OCI-LY1 (cell line): Measurements from ENCODE around the gene EBLN1.

ENCODE experiments used
- H2AFZ ChIP-seq: fragments of 200-600 bp; sonication (generic), shearing (Covaris generic); 2 replicates; pipeline ENCODE4 v1.6.0; 2014; ENCODE audit warnings: antibody characterized with exemption, mild to moderate bottlenecking, low read length
- H3F3A ChIP-seq: fragments of 200-600 bp; sonication (generic), shearing (Covaris generic); 2 replicates; pipeline ENCODE4 v1.6.0; 2014; ENCODE audit warnings: mild to moderate bottlenecking, antibody characterized with exemption, low read length, moderate library complexity; ENCODE audit not compliant: insufficient read depth
- H3K27ac ChIP-seq: fragments of 200-600 bp; sonication (generic); 2 replicates; pipeline ENCODE4 v1.5.1; 2014; ENCODE audit warnings: low read length, mixed run types, mild to moderate bottlenecking, low read depth; ENCODE audit not compliant: poor library complexity, severe bottlenecking
- H3K27me3 ChIP-seq: fragments of 200-600 bp; sonication (generic); 2 replicates; pipeline ENCODE4 v1.6.0; 2014; ENCODE audit warnings: antibody characterized with exemption, mild to moderate bottlenecking, low read length, moderate library complexity; ENCODE audit not compliant: insufficient read depth
- H3K36me3 ChIP-seq: fragments of 200-600 bp; sonication (generic); 2 replicates; pipeline ENCODE4 v1.6.1; 2014; ENCODE audit warnings: mild to moderate bottlenecking, antibody characterized with exemption, low read length, moderate library complexity, mixed read lengths; ENCODE audit not compliant: insufficient read depth
- H3K4me1 ChIP-seq: fragments of 200-600 bp; sonication (generic); 2 replicates; pipeline ENCODE4 v1.5.1; 2014; ENCODE audit warnings: mild to moderate bottlenecking, low read length, moderate library complexity; ENCODE audit not compliant: insufficient read depth, severe bottlenecking
- H3K4me2 ChIP-seq: fragments of 200-600 bp; sonication (generic), shearing (Covaris generic); 2 replicates; pipeline ENCODE4 v1.6.1; 2014; ENCODE audit warnings: low read length
- H3K4me3 ChIP-seq: fragments of 200-600 bp; sonication (generic); 2 replicates; pipeline ENCODE4 v1.5.1; 2014; ENCODE audit warnings: low read length, low read depth, mild to moderate bottlenecking, mixed read lengths; ENCODE audit not compliant: poor library complexity, severe bottlenecking
- H3K79me2 ChIP-seq: fragments of 200-600 bp; shearing (Covaris generic); 2 replicates; pipeline ENCODE4 v1.6.1; 2016; ENCODE audit warnings: mixed run types, low read length, mixed read lengths; ENCODE audit not compliant: insufficient read depth
- H3K9ac ChIP-seq: fragments of 200-600 bp; sonication (generic), shearing (Covaris generic); 2 replicates; pipeline ENCODE4 v1.6.1; 2014; ENCODE audit warnings: mild to moderate bottlenecking, low read length, mixed read lengths
- H3K9me2 ChIP-seq: fragments of 200-600 bp; sonication (generic), shearing (Covaris generic); 2 replicates; pipeline ENCODE4 v1.6.1; 2014; ENCODE audit warnings: low read depth, mild to moderate bottlenecking, low read length, mixed read lengths
- H3K9me3 ChIP-seq: fragments of 200-600 bp; shearing (Covaris generic); 2 replicates; pipeline ENCODE4 v1.6.1; 2014; ENCODE audit warnings: low read length, mixed read lengths
- H4K20me1 ChIP-seq: fragments of 200-600 bp; sonication (generic), shearing (Covaris generic); 2 replicates; pipeline ENCODE4 v1.6.0; 2016; ENCODE audit warnings: mild to moderate bottlenecking, low read length; ENCODE audit not compliant: insufficient read depth
- EZH2 ChIP-seq: fragments of 200-600 bp; sonication (generic), shearing (Covaris generic); IDR thresholded peaks from 2 replicates; pipeline ENCODE4 v1.8.0; 2017; ENCODE audit warnings: borderline replicate concordance, mixed run types, mild to moderate bottlenecking, antibody characterized with exemption, low read length, moderate library complexity, mixed read lengths
- TF ChIP-seq, protein P1 (sequence below): fragments of 200-600 bp; sonication (generic), shearing (Covaris generic); IDR thresholded peaks from 2 replicates; pipeline ENCODE4 v1.5.1; 2017; ENCODE audit warnings: mild to moderate bottlenecking, antibody characterized with exemption, low read length, moderate library complexity, mixed read lengths

EBLN1 gene

DNA sequence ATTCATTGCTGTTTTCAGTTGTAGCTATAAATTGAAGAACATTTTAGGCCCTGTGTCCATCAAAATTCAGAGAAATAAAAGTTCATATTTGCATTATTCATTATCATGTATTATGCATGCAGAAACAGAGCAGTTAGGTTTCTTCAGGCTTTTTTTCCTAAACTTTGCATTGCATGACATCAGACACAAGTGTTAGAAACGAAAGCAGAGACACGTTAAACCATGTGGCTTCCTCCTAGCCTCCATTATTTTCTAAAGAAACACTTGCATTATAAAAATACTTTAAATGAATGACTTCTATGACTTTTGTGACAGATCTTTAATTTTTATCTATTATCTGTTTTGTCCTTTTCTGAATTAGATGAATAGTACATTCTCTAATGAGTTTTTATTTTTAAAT is 8.8 kb upstream of the EBLN1 start:
- H2AFZ ChIP-seq = no peak overlapping the region
- peaks cover 21% of the 10 kb centered on the region for H3K4me1 ChIP-seq
- no peak overlapping the region for H3K4me2 ChIP-seq
- no peak overlapping the region for H3K9ac ChIP-seq
- TF ChIP-seq, protein P1, sequence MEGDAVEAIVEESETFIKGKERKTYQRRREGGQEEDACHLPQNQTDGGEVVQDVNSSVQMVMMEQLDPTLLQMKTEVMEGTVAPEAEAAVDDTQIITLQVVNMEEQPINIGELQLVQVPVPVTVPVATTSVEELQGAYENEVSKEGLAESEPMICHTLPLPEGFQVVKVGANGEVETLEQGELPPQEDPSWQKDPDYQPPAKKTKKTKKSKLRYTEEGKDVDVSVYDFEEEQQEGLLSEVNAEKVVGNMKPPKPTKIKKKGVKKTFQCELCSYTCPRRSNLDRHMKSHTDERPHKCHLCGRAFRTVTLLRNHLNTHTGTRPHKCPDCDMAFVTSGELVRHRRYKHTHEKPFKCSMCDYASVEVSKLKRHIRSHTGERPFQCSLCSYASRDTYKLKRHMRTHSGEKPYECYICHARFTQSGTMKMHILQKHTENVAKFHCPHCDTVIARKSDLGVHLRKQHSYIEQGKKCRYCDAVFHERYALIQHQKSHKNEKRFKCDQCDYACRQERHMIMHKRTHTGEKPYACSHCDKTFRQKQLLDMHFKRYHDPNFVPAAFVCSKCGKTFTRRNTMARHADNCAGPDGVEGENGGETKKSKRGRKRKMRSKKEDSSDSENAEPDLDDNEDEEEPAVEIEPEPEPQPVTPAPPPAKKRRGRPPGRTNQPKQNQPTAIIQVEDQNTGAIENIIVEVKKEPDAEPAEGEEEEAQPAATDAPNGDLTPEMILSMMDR = no peak
- TF ChIP-seq EZH2 = no peak
- H3K9me3 ChIP-seq = no peaks in the 10 kb centered on the region
- H3K79me2 ChIP-seq = no peaks in the 10 kb centered on the region
- no peak overlapping the region for H3K4me3 ChIP-seq
- no peaks in the 10 kb centered on the region for H3K9me2 ChIP-seq
- no peaks in the 10 kb centered on the region for H3K27me3 ChIP-seq
- no peaks in the 10 kb centered on the region for H4K20me1 ChIP-seq
- H3F3A ChIP-seq = no peaks in the 10 kb centered on the region
- H3K36me3 ChIP-seq = no peaks in the 10 kb centered on the region
- H3K27ac ChIP-seq = no peak overlapping the region

DNA sequence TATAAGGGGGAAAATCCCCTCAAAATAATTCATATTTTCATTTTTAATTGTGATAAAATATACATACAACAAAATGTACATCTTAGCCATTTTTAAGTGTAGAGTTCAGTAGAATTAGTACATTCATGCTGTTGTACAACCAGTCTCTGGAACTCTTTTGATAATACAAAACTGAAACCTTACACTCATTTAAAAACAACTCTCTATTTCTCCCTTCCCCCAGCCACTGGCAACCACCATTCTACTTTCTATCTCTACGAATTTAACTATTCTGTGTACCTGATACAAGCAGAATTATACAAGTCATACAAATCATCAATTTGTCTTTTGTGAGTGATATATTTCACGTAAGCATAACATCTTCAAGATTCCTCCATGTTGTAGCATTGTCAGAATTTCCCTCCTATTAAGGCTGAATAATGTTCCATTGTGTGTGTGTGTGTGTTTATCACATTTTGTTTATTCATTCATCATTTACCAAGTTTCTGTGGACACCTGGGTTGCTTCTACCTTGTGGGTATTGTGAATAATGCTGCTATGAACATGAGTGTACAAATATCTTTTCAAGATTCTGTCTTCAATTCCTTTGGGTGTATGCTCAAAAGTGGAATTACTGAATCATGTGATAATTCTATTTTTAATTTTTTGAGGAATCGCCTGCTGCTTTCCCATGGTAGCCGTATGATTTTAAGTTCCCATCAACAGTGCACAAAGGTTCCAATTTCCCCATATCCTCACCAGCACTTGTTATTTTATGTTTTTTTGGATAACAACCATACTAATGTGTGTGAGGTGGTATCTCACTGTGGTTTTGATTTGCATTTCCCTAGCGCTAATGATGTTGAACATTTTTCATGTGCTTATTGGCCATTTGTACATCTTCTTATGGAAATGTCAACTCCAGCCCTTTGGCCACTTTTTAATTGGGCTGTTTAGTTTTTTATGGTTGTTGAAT is 4.7 kb upstream of the EBLN1 start:
- Histone ChIP-seq H4K20me1 (no peaks in the 10 kb centered on the region), H3K4me2 (no peak overlapping the region), H3K9me2 (no peaks in the 10 kb centered on the region), H3K9ac (no peak overlapping the region), H3K79me2 (no peaks in the 10 kb centered on the region), H3K4me1 (no peaks in the 10 kb centered on the region), H3K27me3 (no peaks in the 10 kb centered on the region), H3K27ac (no peak overlapping the region), H2AFZ (no peak overlapping the region), H3K9me3 (no peaks in the 10 kb centered on the region), H3K4me3 (no peak overlapping the region), H3F3A (no peaks in the 10 kb centered on the region), H3K36me3 (no peaks in the 10 kb centered on the region)
- TF ChIP-seq, protein P1 = no peak
- no peak for TF ChIP-seq EZH2

DNA sequence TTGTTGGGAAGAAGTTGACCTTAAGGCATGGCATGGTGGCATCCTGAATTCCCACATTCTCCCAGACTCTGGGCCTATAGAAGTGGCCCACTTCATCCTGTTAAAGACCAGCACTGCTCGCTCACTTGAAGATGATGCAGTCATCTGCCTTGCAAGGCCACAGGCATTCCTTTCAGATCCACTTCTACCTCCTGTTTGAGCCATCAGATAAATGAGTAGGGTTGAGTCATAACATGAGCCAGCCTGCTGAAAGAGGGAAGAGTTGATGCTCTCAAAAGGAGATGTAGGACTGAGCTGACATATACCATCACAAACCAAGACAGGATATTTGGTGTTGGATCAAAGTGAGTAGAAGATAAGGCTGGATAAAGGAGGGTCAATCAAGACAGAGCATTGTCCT is 1.5 kb upstream of the EBLN1 start:
- no peaks in the 10 kb centered on the region for H3K36me3 ChIP-seq
- H3K9ac ChIP-seq = no peak overlapping the region
- no peaks in the 10 kb centered on the region for H3K79me2 ChIP-seq
- H3K4me2 ChIP-seq = no peak overlapping the region
- H2AFZ ChIP-seq = no peak overlapping the region
- no peaks in the 10 kb centered on the region; the same call in 1 of the 2 replicates for H3K9me2 ChIP-seq
- H4K20me1 ChIP-seq = no peaks in the 10 kb centered on the region
- H3K27ac ChIP-seq = no peak overlapping the region
- no peaks in the 10 kb centered on the region for H3F3A ChIP-seq
- H3K4me3 ChIP-seq = no peak overlapping the region
- no peaks in the 10 kb centered on the region for H3K4me1 ChIP-seq
- no peaks in the 10 kb centered on the region for H3K27me3 ChIP-seq
- no peak for TF ChIP-seq EZH2
- TF ChIP-seq, protein P1 = no peak
- no peaks in the 10 kb centered on the region for H3K9me3 ChIP-seq
